Endothelial cell of umbilical vein (primary cell): Measurements from ENCODE around the gene GPNMB. TPM values are rescaled to one million over a fixed set of nuclear protein-coding genes. Genes with fewer than 3 reads are reported as not detected.

Experiments
- BruUV-seq: library from RNA; stranded (reverse); fragments of 400-500 nt; replicated peaks from 2 replicates; lab custom pipeline; 2021; lab: Mats Ljungman, UMichigan
- CTCF ChIA-PET: fragments of 300-600, 350-600 bp; sonication (Branson Sonifier 250); formaldehyde crosslinking; loops from one replicate; lab custom pipeline; 2021; ENCODE audit warnings: antibody characterized with exemption, inconsistent platforms; lab: Charles Lee
- POLR2A ChIA-PET: fragments of 300-600, 350-600 bp; sonication (Branson Sonifier 250); formaldehyde crosslinking; loops from one replicate; lab custom pipeline; 2021; ENCODE audit warnings: antibody characterized with exemption, inconsistent platforms; lab: Charles Lee
- DNase-seq: peaks from one replicate; pipeline ENCODE4 v3.0.0-alpha.2; 2011; ENCODE audit warnings: low read depth, low spot score
- FAIRE-seq: peaks from 2 replicates; lab custom pipeline; 2011; peaks lifted over from hg19 to GRCh38; lab: Jason Lieb, UNC
- H2AFZ ChIP-seq: 2 replicates; pipeline ENCODE4 v1.6.0; 2012; ENCODE audit warnings: low read depth, low read length, control low read depth, inconsistent platforms
- H3K27ac ChIP-seq: 2 replicates; pipeline ENCODE4 v1.5.1; 2011; ENCODE audit warnings: low read depth, mild to moderate bottlenecking, control low read depth, low read length, moderate library complexity; ENCODE audit not compliant: insufficient read depth
- H3K27me3 ChIP-seq, 2 experiments: 2 replicates each; pipeline versions ENCODE4 v1.6.0 to v1.6.1; 2011; ENCODE audit warnings: low read length in 2 of 2, mixed read lengths in 1 of 2; ENCODE audit not compliant: control insufficient read depth in 2 of 2, insufficient read depth in 2 of 2
- H3K36me3 ChIP-seq, 2 experiments: 2 replicates in 1 of 2; 3 replicates in 1 of 2; pipeline ENCODE4 v1.5.1; 2011; ENCODE audit warnings: low read length in 2 of 2, mild to moderate bottlenecking in 1 of 2, moderate library complexity in 1 of 2; ENCODE audit not compliant: control insufficient read depth in 2 of 2, insufficient read depth in 2 of 2; ENCODE audit errors: extremely low read depth in 1 of 2
- H3K4me1 ChIP-seq: 3 replicates; pipeline ENCODE4 v1.5.1; 2011; ENCODE audit warnings: mild to moderate bottlenecking, low read length; ENCODE audit not compliant: control insufficient read depth, insufficient read depth; ENCODE audit errors: extremely low read depth
- H3K4me2 ChIP-seq: 2 replicates; pipeline ENCODE4 v1.6.1; 2011; ENCODE audit warnings: low read length, control low read depth, mixed read lengths; ENCODE audit not compliant: insufficient read depth
- H3K4me3 ChIP-seq, 3 experiments: fragments of 200-600 bp in 1 of 3; sonication (generic), shearing (Covaris generic) in 1 of 3; replicated peaks in 1 of 3; 2 replicates each; pipeline ENCODE4 v1.5.1; 2011 to 2016; ENCODE audit warnings: control low read depth in 3 of 3, low read length in 3 of 3, mild to moderate bottlenecking in 2 of 3, inconsistent platforms in 1 of 3, low read depth in 1 of 3, moderate library complexity in 1 of 3; ENCODE audit not compliant: insufficient read depth in 1 of 3
- H3K79me2 ChIP-seq: 2 replicates; pipeline ENCODE4 v1.6.0; 2012; ENCODE audit warnings: low read length, inconsistent platforms; ENCODE audit not compliant: control insufficient read depth, insufficient read depth
- H3K9ac ChIP-seq: replicated peaks from 2 replicates; pipeline ENCODE3; 2011; ENCODE audit warnings: low read length, control low read depth; ENCODE audit not compliant: insufficient read depth; ENCODE audit errors: extremely low read depth
- H3K9me1 ChIP-seq: replicated peaks from 3 replicates; pipeline ENCODE4 v1.6.0; 2011; ENCODE audit warnings: mild to moderate bottlenecking, low read length; ENCODE audit not compliant: control insufficient read depth, insufficient read depth; ENCODE audit errors: extremely low read depth
- H3K9me3 ChIP-seq: replicated peaks from 2 replicates; pipeline ENCODE4 v1.5.1; 2012; ENCODE audit warnings: low read length, inconsistent platforms; ENCODE audit not compliant: control insufficient read depth, insufficient read depth
- H4K20me1 ChIP-seq: replicated peaks from 2 replicates; pipeline ENCODE3; 2011; ENCODE audit warnings: mild to moderate bottlenecking, low read length; ENCODE audit not compliant: control insufficient read depth, insufficient read depth; ENCODE audit errors: extremely low read depth
- EZH2 ChIP-seq: IDR thresholded peaks from 2 replicates; pipeline ENCODE4 v1.6.1; 2012; ENCODE audit warnings: borderline replicate concordance, low read depth, mild to moderate bottlenecking, moderate library complexity, low read length, inconsistent platforms; ENCODE audit not compliant: severe bottlenecking
- FOS ChIP-seq: IDR thresholded peaks from 2 replicates; pipeline ENCODE4 v1.6.1; 2011; ENCODE audit warnings: mild to moderate bottlenecking, low read length, moderate library complexity, borderline replicate concordance; ENCODE audit not compliant: insufficient read depth
- GATA2 ChIP-seq: IDR thresholded peaks from 2 replicates; pipeline ENCODE4 v1.7.0; 2011; ENCODE audit warnings: low read depth, mild to moderate bottlenecking, moderate library complexity, mixed read lengths, low read length; ENCODE audit not compliant: insufficient read length, insufficient read depth
- JUN ChIP-seq: IDR thresholded peaks from 2 replicates; pipeline ENCODE4 v1.6.1; 2011; ENCODE audit warnings: borderline replicate concordance, low read depth; ENCODE audit not compliant: insufficient read length, insufficient read depth
- MAX ChIP-seq: IDR thresholded peaks from 2 replicates; pipeline ENCODE4 v1.6.1; 2011; ENCODE audit not compliant: insufficient read depth, insufficient read length
- MYC ChIP-seq: IDR thresholded peaks from one replicate; pipeline ENCODE4 v1.6.1; 2011; ENCODE audit warnings: mild to moderate bottlenecking, low read depth, low read length
- POLR2A ChIP-seq: IDR thresholded peaks from 2 replicates; pipeline ENCODE4 v1.6.1; 2012; ENCODE audit warnings: low read depth, mild to moderate bottlenecking, control low read depth, low read length
- POLR2AphosphoS5 ChIP-seq: IDR thresholded peaks from 2 replicates; pipeline ENCODE4 v1.6.1; 2012; ENCODE audit warnings: low read depth, mild to moderate bottlenecking, control low read depth, low read length, moderate library complexity; ENCODE audit not compliant: insufficient read depth
- dilution Hi-C: fragments of 300-500 bp; cut with MboI; formaldehyde crosslinking; loops from one replicate; pipeline ENCODE4 v1.15.0; 2019; ENCODE audit warnings: low sequenced_read_pairs; ENCODE audit not compliant: extremely low pct_ligation_motif_present
- intact Hi-C: fragments of 100-400 bp; cut with micrococcal nuclease; formaldehyde crosslinking; loops from one replicate; pipeline ENCODE4 v1.10.0; 2022
- polyA plus RNA-seq, 4 experiments: library from polyadenylated mRNA; depleted of rRNA in 3 of 4; stranded (reverse) in 3 of 4; unstranded in 1 of 4; fragments of >200 nt; gene quantifications; 2 replicates each; pipeline versions ENCODE4 v1.2.1 to v1.2.3, GENCODE V29; 2011 to 2012; ENCODE audit warnings: missing spikeins in 1 of 4
- total RNA-seq: library from RNA; stranded (reverse); gene quantifications from 2 replicates; pipeline ENCODE4 v1.2.3, GENCODE V29; 2021
- TF ChIP-seq, protein P1 (sequence below), 2 donors: IDR thresholded peaks; 1 replicate in 1 of 2; 2 replicates in 1 of 2; pipeline ENCODE4 v1.5.1; 2011; ENCODE audit warnings: low read length in 2 of 2, mild to moderate bottlenecking in 2 of 2, moderate library complexity in 2 of 2, control low read depth in 1 of 2, inconsistent platforms in 1 of 2, low read depth in 1 of 2; ENCODE audit not compliant: insufficient read depth in 1 of 2; ENCODE audit errors: extremely low read depth in 1 of 2

GPNMB gene
- total and polyA plus RNA-seq, 2 donors (not counting 3 experiments of a cell fraction or from before 2014, with no cell fraction given): 0.29 to 0.33 TPM

DNA sequence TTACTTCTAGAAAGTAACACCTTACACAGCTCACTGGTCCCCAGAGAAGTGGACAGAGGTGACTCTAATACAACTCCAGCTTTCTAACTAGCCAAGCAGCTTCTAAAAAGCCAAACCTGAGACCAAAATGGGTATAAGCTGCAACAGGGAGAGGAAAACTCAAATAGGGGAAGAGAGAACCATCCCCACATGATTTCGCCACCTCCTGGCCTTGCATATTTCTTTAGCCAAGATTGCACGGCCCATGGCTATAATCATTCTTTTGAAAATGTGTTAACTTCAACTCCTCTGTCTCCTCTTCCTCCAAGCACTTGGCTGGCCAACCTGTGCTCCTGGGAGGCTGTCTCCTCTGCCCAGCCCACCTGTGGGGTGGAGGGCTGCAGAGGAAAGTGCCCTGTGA lies 36.1 kb upstream of the GPNMB start:
- H3K9ac ChIP-seq: no peak overlapping the region
- H3K27me3 ChIP-seq: peaks cover 4 to 5% of the 10 kb centered on the region in 2 experiments
- no TSS peak for BruUV-seq
- H3K9me1 ChIP-seq: no peaks in the 10 kb centered on the region
- H3K4me1 ChIP-seq: no peaks in the 10 kb centered on the region
- no peak for FAIRE-seq
- TF ChIP-seq FOS (no peak), MYC (no peak), POLR2AphosphoS5 (no peak), MAX (no peak), POLR2A (no peak), GATA2 (no peak), EZH2 (no peak), JUN (no peak)
- TF ChIP-seq, protein P1, sequence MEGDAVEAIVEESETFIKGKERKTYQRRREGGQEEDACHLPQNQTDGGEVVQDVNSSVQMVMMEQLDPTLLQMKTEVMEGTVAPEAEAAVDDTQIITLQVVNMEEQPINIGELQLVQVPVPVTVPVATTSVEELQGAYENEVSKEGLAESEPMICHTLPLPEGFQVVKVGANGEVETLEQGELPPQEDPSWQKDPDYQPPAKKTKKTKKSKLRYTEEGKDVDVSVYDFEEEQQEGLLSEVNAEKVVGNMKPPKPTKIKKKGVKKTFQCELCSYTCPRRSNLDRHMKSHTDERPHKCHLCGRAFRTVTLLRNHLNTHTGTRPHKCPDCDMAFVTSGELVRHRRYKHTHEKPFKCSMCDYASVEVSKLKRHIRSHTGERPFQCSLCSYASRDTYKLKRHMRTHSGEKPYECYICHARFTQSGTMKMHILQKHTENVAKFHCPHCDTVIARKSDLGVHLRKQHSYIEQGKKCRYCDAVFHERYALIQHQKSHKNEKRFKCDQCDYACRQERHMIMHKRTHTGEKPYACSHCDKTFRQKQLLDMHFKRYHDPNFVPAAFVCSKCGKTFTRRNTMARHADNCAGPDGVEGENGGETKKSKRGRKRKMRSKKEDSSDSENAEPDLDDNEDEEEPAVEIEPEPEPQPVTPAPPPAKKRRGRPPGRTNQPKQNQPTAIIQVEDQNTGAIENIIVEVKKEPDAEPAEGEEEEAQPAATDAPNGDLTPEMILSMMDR (IDR thresholded peaks at IDR 0.05; ENCODE audit: extremely low read depth in 1 of 2, insufficient read depth in 1 of 2, low read depth in 1 of 2, low read length in 2 of 2): no peak
- no peaks in the 10 kb centered on the region for H3K36me3 ChIP-seq
- no peak for DNase-seq
- H4K20me1 ChIP-seq: no peaks in the 10 kb centered on the region
- dilution Hi-C loops (no loop called here), intact Hi-C loops (no loop called here)
- H3K4me2 ChIP-seq: no peak overlapping the region
- no peak overlapping the region for H3K4me3 ChIP-seq
- H3K9me3 ChIP-seq: no peaks in the 10 kb centered on the region
- H2AFZ ChIP-seq: no peak overlapping the region
- H3K27ac ChIP-seq: no peak overlapping the region
- ChIA-PET CTCF (no interaction called here), POLR2A (no interaction called here)
- H3K79me2 ChIP-seq: no peaks in the 10 kb centered on the region
